GM18499 (cell line): ENCODE results near the gene FLOT1.
"Not testable (repeated sequence)": the region's sequence is repeated elsewhere in the genome, so short reads cannot be mapped to it uniquely, and the experiment has no call there.

ENCODE experiments used
- ATAC-seq: cut with Tn5 transposase; IDR thresholded peaks from one replicate; pipeline ENCODE4 v1.9.1; 2021; ENCODE audit warnings: moderate number of reproducible peaks; ENCODE audit not compliant: insufficient read depth, unreplicated experiment

FLOT1 gene

DNA sequence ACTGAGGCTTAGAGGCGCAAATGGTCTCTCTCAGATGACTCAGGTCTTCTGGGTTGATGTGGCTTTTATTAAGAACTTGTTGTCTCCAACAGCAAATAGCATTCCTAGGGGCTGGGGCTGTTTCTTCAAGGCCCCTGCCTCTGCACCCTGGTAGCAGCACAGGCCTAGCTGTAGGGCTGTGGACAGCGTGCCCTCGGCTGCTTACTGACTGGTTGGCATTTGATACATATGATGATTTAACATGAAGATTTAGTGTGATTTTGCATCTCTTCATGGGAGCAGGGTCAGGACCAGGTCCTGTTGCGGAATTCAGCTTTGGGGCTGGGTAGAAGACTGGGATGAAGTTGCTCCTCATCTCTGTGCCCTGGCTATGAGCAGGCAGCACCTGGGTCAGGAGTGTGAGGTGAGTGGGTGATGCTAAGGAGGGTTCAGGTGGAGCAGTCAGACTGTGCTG, 26.2 kb upstream of the FLOT1 start:
- ATAC-seq = no peak

DNA sequence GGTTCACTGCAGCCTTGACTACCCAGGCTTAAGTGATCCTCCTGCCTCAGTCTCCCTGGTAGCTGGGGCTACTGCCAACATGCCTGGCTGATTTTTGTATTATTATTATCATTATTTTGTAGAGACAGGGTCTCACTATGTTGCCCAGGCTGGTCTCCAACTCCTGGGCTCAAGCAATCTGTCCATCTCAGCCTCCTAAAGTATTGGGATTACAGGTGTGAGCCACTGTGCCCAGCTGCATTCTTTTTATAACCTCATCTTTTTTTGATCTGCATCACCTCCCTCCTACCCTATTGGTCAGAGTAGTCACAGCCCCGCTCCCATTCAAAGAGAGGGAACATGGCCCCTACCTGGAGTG, 25.4 kb upstream of the FLOT1 start:
- no peak for ATAC-seq

DNA sequence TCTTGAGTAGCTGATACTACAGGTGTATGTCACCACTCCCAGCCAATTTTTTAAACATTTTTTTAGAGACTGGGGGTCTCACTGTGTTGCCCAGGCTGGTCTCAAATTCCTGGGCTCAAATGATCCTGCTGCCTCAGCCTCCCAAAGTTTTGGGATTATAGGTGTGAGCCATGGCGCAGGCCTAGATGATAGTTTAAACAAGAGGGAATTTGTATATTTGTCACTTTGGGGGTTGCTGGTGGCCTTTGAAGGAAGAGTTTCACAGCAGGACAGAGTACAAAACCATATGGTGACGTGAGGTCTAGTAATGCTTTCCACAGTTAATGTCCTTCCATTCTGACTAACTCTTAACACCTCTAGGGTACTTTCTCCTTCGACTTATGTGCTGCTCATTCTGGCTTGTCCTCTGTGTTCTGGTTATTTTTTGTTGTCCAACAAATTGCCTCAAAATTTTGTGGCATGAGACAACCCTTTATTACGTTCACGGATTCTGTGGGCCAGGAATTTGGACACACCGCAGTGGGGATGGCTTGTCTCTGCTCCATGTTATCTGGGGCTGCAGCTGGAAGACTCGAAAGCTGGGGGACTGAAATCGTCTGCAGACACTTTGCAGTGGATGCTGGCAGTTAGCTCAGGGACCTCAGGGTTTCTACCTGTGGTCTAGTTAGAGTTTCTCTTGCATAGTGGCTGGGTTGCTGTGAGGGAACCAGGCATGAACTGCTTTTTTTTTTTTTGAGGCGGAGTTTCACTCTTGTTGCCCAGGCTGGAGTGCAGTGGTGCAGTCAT, 24.9 kb upstream of the FLOT1 start:
- ATAC-seq = no peak

DNA sequence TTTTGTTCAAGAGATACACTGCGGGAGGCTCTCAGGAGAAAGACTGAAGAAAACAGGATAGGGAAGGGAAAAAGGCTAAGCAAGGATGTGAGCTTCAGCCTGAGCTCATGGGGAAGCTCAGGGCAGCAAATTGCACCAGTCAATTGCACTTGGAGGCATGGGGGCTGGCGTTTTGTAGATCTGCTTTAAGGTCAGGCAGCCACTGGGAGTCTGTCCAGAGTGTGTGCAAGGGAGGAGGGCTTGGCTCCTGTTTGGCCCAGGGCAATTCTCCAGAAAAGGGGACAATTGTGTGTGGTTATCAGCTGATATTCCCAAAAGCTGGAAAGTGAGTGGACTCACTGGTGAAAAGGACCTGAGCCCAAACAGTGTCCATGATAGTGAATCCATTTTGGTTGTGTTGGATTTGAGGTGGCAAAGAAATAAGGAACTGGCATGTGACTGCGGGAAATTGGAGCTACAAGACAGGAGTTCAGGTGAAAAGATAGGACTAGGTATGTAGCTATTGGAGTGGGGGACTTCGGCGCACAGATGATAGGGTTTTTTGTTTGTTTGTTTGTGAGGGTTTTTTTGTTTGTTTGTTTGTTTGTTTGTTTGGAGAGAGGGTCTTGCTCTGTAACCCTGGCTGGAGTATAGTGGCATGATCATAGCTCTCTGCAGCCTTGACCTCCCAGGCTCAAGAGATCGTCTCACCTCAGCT, 24.1 kb upstream of the FLOT1 start:
- ATAC-seq = no peak

GRCh38 chr6:30765495-30765894, 23.0 kb upstream of the FLOT1 start:
- ATAC-seq = not testable (repeated sequence)

GRCh38 chr6:30764490-30765043, 22.1 kb upstream of the FLOT1 start:
- ATAC-seq = not testable (repeated sequence)

DNA sequence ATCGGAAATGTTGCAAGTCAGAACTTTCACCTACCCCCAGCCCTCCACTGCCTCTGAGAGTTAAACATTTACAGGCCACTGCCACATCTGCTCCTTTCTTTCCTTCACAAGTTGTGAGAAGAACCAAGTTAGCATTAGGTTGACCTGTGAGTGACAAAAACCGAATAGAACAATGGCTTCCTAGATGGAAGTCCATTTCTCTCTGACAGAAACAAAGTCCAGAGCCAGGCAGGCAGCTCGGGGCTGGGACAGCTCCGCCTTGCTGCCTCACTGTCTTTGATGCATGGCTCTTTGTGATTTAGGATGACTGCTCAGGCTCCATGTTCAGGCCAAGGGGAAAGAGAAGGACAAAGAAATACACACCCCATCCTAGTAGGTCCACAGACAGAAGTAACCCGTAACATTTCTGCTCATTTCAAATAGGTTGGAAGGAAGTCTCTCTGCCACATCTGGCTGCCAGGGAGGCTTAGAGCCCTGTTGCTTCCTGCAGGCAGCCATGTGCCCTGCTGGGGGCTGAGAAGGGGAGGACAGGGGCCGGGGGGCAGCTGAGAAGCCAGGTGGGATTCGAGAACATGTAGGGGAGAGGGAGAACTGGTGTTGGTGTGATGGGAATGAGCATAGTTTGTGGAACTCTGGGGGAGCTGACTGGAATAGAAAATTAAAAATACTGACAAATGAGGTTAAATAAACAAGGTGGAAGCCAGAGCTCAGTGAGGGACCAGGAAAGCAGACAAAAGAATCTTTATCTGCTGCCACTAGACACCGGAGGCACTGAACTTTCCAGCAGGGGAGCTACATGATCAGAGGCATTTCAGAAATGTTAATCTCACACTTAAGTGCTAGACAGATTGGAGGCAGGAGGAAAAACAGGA, 21.4 kb upstream of the FLOT1 start:
- no peak for ATAC-seq

GRCh38 chr6:30763155-30763617, 20.7 kb upstream of the FLOT1 start:
- ATAC-seq = no peak

DNA sequence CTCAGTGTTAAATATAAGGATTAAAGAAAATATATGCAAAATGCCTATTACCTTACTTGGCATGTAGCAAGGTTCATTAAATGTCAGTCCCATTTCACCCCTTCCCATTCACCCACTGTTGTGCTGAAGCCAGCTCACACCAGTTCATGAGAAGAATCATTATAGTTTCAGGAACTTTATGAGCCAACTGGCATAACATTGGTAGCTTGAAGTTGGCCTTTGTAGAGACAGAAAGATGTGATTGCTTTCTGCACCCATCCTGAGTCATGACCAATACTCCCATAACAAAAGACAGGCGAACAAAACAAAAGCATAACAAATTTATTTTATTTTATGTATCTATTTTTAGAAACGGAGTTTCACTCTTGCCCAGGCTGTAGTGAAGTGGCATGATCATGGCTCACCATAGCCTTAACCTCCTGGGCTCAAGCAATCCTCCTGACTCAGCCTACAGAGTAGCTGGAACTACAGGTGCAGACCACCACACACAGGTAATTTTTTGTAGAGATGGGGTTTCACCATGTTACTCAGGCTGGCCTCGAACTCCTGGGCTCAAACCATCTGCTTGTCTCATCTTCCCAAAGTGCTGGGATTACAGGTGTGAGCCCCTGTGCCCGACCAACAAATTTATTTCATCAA, 19.4 kb upstream of the FLOT1 start:
- ATAC-seq = no peak

DNA sequence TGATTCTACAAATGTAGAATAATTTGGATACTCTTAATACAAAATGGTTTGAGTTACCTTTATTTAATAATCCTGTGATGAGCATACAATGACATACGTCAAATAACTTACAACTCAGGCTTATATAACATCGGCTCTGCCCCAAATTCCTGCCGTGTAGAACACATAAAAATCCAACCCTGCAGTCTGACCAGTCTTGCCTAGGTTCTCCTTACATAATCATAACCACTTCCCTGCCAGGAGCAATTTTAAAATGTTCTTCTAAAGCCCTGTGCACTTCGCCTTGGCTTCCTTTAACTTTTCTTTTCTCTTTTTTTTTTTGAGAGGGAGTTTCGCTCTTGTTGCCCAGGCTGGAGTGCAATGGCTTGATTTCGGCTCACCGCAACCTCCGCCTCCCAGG, 18.1 kb upstream of the FLOT1 start:
- ATAC-seq = no peak

GRCh38 chr6:30759575-30760239, 17.2 kb upstream of the FLOT1 start:
- no peak for ATAC-seq

GRCh38 chr6:30757261-30757904, 14.9 kb upstream of the FLOT1 start:
- no peak for ATAC-seq

DNA sequence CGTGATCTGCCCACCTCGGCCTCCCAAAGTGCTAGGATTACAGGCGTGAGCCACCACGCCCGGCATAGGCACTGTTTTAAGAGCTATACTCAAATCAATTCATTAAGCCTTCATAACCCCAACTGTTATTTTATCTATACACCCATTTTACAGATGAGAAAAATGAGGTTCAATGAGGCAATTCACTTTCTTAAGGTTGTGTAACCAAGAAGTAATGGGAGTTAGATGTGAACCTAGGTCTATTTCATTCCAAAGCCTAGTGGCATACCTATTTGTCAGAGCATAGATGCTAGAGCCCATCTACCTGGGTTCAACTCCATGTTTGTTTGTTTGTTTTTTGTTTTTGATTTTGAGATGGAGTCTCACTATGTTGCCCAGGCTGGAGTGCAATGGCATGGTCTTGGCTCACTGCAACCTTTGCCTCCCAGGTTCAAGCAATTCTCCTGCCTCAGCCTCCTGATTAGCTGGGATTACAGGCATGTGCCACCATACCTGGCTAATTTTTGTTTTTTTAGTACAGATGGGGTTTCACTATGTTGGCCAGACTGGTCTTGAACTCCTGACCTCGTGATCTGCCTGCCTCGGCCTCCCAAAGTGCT, 14.0 kb upstream of the FLOT1 start:
- ATAC-seq = not testable (repeated sequence)

GRCh38 chr6:30754631-30755030, 12.1 kb upstream of the FLOT1 start:
- no peak for ATAC-seq

DNA sequence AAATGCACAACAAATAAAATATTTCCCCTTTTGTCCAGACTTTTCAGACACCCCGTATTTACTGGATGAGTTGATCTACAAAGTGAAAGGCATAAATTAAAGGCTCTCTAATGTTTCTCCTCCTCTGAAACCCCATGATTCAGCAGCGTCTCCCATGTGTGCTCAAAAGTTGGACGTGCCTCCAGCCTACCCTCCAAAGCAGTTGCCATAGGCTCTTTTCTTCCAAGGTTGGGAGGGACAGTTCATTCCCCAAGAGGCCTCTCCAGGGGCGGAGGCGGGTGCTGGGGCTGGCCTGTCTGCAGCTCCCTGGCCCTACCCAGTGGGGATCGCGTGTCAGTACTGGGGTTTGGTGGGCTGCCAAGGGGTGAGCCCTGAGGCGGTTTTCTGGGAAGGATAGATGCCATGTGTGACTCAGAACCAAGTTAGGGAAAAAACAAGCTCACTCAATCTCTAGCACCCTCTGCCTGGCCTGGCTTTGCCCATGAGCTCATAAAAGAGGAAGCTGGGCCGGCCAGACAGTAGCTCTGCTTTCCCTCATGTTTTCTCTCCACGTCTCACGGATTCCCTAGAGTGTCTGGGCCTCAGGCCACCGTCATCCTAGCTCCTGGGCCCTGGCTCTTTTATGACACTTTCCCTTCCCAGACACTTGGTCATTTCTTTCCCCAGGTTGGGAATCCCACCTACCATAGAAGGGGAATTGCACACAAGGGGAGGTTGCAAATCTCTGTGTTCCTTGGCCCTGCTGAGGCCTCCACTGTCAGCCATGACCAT, 9.9 kb upstream of the FLOT1 start:
- ATAC-seq = no peak

GRCh38 chr6:30750379-30750668, 7.8 kb upstream of the FLOT1 start:
- no peak for ATAC-seq

- no peak for ATAC-seq
These were observed 7.3 kb upstream of the FLOT1 start for GRCh38 chr6:30749554-30750378.
